Fibroblast of the aortic adventitia (primary cell): Measurements from ENCODE around the gene ARHGEF39. TPM values are rescaled to one million over a fixed set of nuclear protein-coding genes. Genes with fewer than 3 reads are reported as not detected.

ENCODE experiments used
- DNase-seq: peaks from one replicate; pipeline ENCODE4 v3.0.0-alpha.2; 2010; ENCODE audit warnings: low read depth
- H3K4me3 ChIP-seq: 2 replicates; pipeline ENCODE4 v1.5.1; 2011; ENCODE audit warnings: low read depth, mild to moderate bottlenecking, control low read depth, low read length, moderate library complexity
- CTCF ChIP-seq: IDR thresholded peaks from 2 replicates; pipeline ENCODE4 v1.5.1; 2011; ENCODE audit warnings: mild to moderate bottlenecking, low read length, control low read depth, inconsistent platforms; ENCODE audit not compliant: insufficient read depth
- total RNA-seq: library from RNA; depleted of rRNA; stranded (reverse); fragments of >200 nt; gene quantifications from 2 replicates; pipeline ENCODE4 v1.2.3, GENCODE V29; 2012; ENCODE audit warnings: low replicate concordance

The ARHGEF39 gene
- total RNA-seq, 1 donor, result 3.9 TPM

DNA sequence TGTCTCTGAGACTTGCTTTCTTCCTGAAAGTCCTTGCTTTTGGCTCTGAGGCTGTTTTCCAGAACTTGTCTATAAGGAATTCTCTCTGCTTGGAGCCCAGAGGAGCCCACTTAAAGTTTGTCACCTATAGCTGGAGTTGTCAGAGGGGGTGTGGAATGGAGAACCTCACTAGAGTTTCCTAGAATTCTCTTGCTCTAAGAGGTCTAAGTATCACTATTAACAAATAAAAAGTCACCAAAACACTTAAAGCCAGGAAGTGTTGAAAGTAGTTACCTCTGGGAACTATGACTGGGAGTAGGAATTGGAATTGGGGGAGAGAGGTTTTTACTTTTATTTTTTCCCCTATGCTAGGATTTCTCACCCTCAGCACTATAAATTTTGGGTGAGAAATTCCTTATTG, 29.3 kb downstream of the ARHGEF39 start:
- H3K4me3 ChIP-seq, result no peak overlapping the region
- no peak for DNase-seq
- TF ChIP-seq CTCF, result no peak

- no peak for TF ChIP-seq CTCF
- DNase-seq, result no peak
- H3K4me3 ChIP-seq, result no peak overlapping the region
These were observed 35.4 kb downstream of the ARHGEF39 start for GRCh38 chr9:35629597-35629996.

DNA sequence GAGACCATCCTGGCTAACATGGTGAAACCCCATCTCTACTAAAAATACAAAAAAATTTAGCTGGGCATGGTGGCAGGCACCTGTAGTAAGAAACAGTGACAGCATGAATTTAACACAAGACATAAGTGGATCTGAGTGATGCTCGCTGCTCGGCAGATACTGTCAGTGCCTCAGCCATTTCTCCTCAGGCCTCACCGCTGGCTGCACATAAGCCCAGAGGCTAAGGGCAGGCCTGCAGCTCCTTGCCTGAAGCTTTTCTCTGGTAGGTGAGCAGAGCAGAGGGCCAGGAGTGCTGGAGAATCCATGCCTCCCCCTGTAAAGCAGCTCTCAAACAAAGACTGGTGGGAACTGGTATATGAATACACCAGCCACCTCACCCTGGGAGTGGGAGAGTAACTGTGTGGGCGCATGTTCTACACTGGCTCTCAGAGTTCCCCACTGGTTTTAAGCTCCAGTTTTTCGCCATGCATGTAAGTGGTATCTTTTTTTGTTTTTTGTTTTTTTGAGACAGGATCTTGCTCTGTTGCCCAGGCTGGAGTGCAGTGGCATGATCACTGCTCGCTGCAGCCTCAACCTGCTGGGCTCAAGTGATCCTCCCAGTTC, 36.5 kb downstream of the ARHGEF39 start:
- no peak overlapping the region for H3K4me3 ChIP-seq
- no peak for TF ChIP-seq CTCF
- no peak for DNase-seq

DNA sequence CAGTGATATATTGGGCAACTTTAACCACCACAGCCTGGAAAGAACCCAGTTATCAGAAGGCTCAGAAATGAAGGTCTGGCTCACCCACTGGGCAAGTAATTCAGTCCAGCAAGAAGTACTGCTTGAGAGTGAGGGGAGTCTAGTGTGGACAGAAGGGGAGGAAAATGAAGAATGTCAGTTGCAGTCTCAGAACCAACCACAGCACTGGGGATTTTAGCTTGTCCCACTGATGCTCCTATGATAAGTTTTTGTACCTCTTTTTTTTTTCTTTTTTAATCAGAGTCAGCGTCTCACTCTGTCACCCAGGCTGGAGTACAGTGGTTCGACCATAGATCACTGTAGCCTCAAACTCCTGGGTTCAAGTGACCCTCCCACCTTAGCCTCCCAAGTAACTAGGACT, 37.4 kb downstream of the ARHGEF39 start:
- no peak for DNase-seq
- no peak for TF ChIP-seq CTCF
- no peak overlapping the region for H3K4me3 ChIP-seq

GRCh38 chr9:35619800-35620158, 45.2 kb downstream of the ARHGEF39 start:
- TF ChIP-seq CTCF, result no peak
- DNase-seq, result no peak
- H3K4me3 ChIP-seq, result no peak overlapping the region

- no peak for TF ChIP-seq CTCF
- DNase-seq, result no peak
These were observed 45.9 kb downstream of the ARHGEF39 start for GRCh38 chr9:35618854-35619799.

More at GRCh38 chr9:35618854-35619799, 45.9 kb downstream of the ARHGEF39 start:
- H3K4me3 ChIP-seq, result no peak overlapping the region
